Kidney epithelial cell (primary cell): ENCODE measurements around the gene FAM3D. TPM values are rescaled to one million over a fixed set of nuclear protein-coding genes. Genes with fewer than 3 reads are reported as not detected.

Source experiments
- DNase-seq: peaks from one replicate; pipeline ENCODE4 v3.0.0-alpha.2; 2010; ENCODE audit warnings: low read depth
- H3K27me3 ChIP-seq: 2 replicates; pipeline ENCODE4 v1.6.0; 2011; ENCODE audit warnings: low read length; ENCODE audit not compliant: control insufficient read depth, insufficient read depth
- H3K36me3 ChIP-seq: 2 replicates; pipeline ENCODE4 v1.5.1; 2011; ENCODE audit warnings: low read length; ENCODE audit not compliant: control insufficient read depth, insufficient read depth
- H3K4me3 ChIP-seq: 2 replicates; pipeline ENCODE4 v1.5.1; 2011; ENCODE audit warnings: low read depth, mild to moderate bottlenecking, control low read depth, low read length
- CTCF ChIP-seq: IDR thresholded peaks from 2 replicates; pipeline ENCODE4 v1.5.1; 2011; ENCODE audit warnings: mild to moderate bottlenecking, moderate library complexity, low read length, control low read depth, inconsistent platforms; ENCODE audit not compliant: insufficient read depth, poor library complexity, severe bottlenecking
- total RNA-seq: library from RNA; depleted of rRNA; stranded (reverse); fragments of >200 nt; gene quantifications from 2 replicates; pipeline ENCODE4 v1.2.3, GENCODE V29; 2015

The FAM3D gene
- total RNA-seq, 1 donor from 2014 or later: not detected

DNA sequence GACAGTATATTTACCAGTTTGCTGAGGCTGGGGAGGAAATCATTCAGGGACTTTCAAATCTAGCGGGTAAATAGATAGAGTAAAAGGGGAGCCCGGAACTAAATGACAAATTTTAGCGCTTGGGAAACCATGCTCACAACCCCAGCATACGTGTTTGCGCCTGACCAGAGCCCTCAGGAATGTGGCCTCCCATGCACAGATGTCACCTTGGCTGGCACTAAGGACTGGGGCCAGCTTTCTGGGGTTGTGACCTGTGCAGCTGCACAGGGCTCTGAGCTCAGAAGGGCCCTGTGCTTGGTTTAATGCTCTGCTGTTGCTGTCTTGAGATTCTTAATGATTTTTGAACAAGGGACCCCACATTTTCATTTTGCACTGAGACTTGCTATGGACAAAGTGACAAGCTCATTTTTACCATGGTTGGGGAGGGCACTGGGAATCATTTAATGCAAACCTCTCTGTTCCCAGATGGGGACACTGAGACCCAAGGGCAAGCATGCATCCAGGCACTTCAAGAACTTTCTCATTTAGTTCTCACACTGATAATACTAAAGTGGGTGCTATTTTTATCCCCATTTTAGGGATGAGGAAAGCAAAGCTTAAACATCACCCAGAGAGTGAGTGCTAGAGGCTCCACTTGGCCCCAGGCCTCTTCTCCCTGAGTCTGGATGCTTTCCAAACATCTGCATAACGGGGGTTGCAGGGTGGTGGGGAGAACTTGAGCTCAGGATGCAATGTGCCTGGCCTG lies 45.3 kb downstream of the FAM3D start:
- TF ChIP-seq CTCF: no peak
- H3K27me3 ChIP-seq: peaks cover 2% of the 10 kb centered on the region
- H3K4me3 ChIP-seq: no peak overlapping the region
- DNase-seq: no peak
- H3K36me3 ChIP-seq: no peaks in the 10 kb centered on the region

GRCh38 chr3:58620421-58620820 lies 46.2 kb downstream of the FAM3D start:
- Histone ChIP-seq H3K36me3 (no peaks in the 10 kb centered on the region), H3K27me3 (peaks cover 2% of the 10 kb centered on the region), H3K4me3 (no peak overlapping the region)
- DNase-seq: no peak
- TF ChIP-seq CTCF: no peak

DNA sequence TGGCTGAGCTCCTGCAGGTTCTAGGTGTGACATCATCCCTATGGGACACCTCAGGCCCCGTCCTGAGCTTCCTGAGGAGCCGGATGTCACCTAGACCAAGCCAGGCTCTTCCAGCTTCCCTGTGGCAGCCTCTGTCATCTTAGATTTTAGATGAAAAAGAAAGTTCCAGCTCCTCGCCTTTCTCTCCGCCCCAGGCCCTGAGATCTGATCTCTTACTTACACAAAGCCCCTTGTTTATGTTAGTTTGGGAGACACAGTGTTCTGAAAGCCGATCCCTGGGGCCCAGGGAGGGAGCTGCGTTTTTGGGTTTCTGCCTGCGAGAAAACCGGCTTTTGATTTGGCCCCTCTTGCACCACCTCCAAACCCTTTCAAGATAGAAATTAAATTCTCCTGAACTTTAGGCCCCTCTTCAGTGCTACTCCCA lies 49.2 kb downstream of the FAM3D start:
- DNase-seq: no peak
- TF ChIP-seq CTCF: no peak
- H3K27me3 ChIP-seq: peaks cover 2% of the 10 kb centered on the region
- H3K4me3 ChIP-seq: no peak overlapping the region
- H3K36me3 ChIP-seq: no peaks in the 10 kb centered on the region

DNA sequence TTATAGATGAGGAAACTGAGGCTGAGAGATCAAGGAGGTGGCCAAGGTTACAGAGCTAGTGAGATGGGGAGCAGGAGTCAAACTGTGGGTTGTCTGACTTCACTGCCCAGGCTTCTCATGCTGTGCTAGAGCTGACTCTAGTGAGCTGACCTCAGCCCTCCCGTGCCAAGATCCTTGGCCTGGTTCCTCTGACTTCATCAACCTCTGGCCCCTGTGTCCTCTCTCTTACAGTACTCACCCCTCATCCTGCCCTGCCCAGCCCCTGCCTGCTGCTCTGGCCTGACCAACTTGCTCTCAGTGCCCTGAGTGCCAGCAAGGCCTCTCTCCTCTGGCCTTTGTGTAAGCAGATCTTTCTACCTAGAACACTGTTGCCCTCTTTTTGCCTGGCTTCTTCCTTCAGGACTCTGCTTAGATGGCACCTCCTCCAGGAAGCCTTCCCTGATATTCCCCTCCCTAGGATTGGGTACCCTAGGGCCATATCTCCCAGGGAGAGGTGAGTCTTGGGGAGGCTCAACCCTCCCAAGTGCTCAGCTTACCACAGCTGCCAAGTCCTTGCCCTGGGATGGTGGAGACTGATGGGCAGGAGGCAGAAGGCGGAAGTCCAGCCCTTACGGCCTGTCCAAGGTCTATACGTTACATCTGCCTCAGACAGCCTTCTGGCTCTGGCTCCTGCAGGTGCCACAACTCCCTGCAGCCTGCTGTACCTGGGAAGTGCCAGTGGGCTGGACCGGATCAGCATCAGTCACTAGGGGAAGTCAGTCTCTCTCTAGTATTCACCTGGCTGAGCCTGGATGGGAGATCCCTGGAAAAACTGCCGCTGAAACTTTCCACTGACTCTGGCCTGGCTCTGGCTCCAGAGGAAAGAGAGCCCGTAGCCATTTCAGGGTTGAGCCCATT lies 53.1 kb downstream of the FAM3D start:
- Histone ChIP-seq H3K4me3 (no peak overlapping the region), H3K27me3 (no peaks in the 10 kb centered on the region), H3K36me3 (no peaks in the 10 kb centered on the region)
- TF ChIP-seq CTCF: no peak
- DNase-seq: no peak

- no peak for TF ChIP-seq CTCF
- H3K27me3 ChIP-seq: no peaks in the 10 kb centered on the region
- H3K4me3 ChIP-seq: no peak overlapping the region
- no peaks in the 10 kb centered on the region for H3K36me3 ChIP-seq
- DNase-seq: no peak
These were observed 53.7 kb downstream of the FAM3D start for GRCh38 chr3:58612830-58613229.
